Astrocyte (in vitro differentiated cells and primary cell): Measurements from ENCODE around the gene ING3. TPM values are rescaled to one million over a fixed set of nuclear protein-coding genes. Genes with fewer than 3 reads are reported as not detected.

Experiments used
- DNase-seq: peaks from one replicate; pipeline ENCODE4 v3.0.0-alpha.2; 2010; ENCODE audit warnings: low read depth
- FAIRE-seq: peaks from 2 replicates; lab custom pipeline; 2011; peaks lifted over from hg19 to GRCh38; lab: Jason Lieb, UNC
- H2AFZ ChIP-seq: 2 replicates; pipeline ENCODE4 v1.6.0; 2012; ENCODE audit warnings: low read depth, low read length, inconsistent platforms
- H3K27ac ChIP-seq: 2 replicates; pipeline ENCODE4 v1.5.1; 2011; ENCODE audit warnings: low read depth, low read length, inconsistent platforms
- H3K27me3 ChIP-seq: 2 replicates; pipeline ENCODE4 v1.6.0; 2011; ENCODE audit warnings: low read length, inconsistent platforms; ENCODE audit not compliant: insufficient read depth
- H3K36me3 ChIP-seq: 2 replicates; pipeline ENCODE4 v1.5.1; 2011; ENCODE audit warnings: low read length, inconsistent platforms; ENCODE audit not compliant: insufficient read depth
- H3K4me1 ChIP-seq: 2 replicates; pipeline ENCODE4 v1.5.1; 2011; ENCODE audit warnings: low read length, inconsistent platforms; ENCODE audit not compliant: insufficient read depth
- H3K4me2 ChIP-seq: 2 replicates; pipeline ENCODE4 v1.6.0; 2012; ENCODE audit warnings: low read length, inconsistent platforms
- H3K4me3 ChIP-seq: 2 replicates; pipeline ENCODE4 v1.5.1; 2011; ENCODE audit warnings: low read depth, mild to moderate bottlenecking, low read length, inconsistent platforms; ENCODE audit not compliant: insufficient read depth
- H3K79me2 ChIP-seq: 2 replicates; pipeline ENCODE4 v1.6.0; 2012; ENCODE audit warnings: mild to moderate bottlenecking, low read length, inconsistent platforms; ENCODE audit not compliant: insufficient read depth
- H3K9ac ChIP-seq: 2 replicates; pipeline ENCODE4 v1.6.0; 2012; ENCODE audit warnings: mild to moderate bottlenecking, low read length, inconsistent platforms
- H3K9me3 ChIP-seq: 2 replicates; pipeline ENCODE4 v1.5.1; 2012; ENCODE audit warnings: low read depth, mild to moderate bottlenecking, low read length, inconsistent platforms; ENCODE audit not compliant: insufficient read depth
- H4K20me1 ChIP-seq: 2 replicates; pipeline ENCODE4 v1.6.0; 2012; ENCODE audit warnings: low read length, inconsistent platforms; ENCODE audit not compliant: insufficient read depth
- H3K27ac Mint-ChIP-seq: one replicate; pipeline ENCODE4 v1.8.0; 2021; ENCODE audit warnings: mild to moderate bottlenecking, mixed read lengths; ENCODE audit not compliant: unreplicated experiment
- H3K27me3 Mint-ChIP-seq: one replicate; pipeline ENCODE4 v1.8.0; 2021; ENCODE audit warnings: low read depth, mixed read lengths; ENCODE audit not compliant: unreplicated experiment
- H3K36me3 Mint-ChIP-seq: one replicate; pipeline ENCODE4 v1.8.0; 2021; ENCODE audit warnings: low read depth, mixed read lengths; ENCODE audit not compliant: unreplicated experiment
- H3K4me1 Mint-ChIP-seq: one replicate; pipeline ENCODE4 v1.8.0; 2021; ENCODE audit warnings: low read depth, mixed read lengths; ENCODE audit not compliant: unreplicated experiment
- H3K4me3 Mint-ChIP-seq: one replicate; pipeline ENCODE4 v1.8.0; 2021; ENCODE audit warnings: mild to moderate bottlenecking, moderate library complexity, mixed read lengths; ENCODE audit not compliant: unreplicated experiment
- H3K9me3 Mint-ChIP-seq: one replicate; pipeline ENCODE4 v1.8.0; 2021; ENCODE audit warnings: mild to moderate bottlenecking, mixed read lengths; ENCODE audit not compliant: unreplicated experiment
- CTCF ChIP-seq: IDR thresholded peaks from 2 replicates; pipeline ENCODE4 v1.5.1; 2011; ENCODE audit warnings: low read depth, mild to moderate bottlenecking, inconsistent platforms, low read length, moderate library complexity; ENCODE audit not compliant: insufficient read depth
- EZH2 ChIP-seq: IDR thresholded peaks from 2 replicates; pipeline ENCODE4 v1.6.1; 2012; ENCODE audit warnings: mild to moderate bottlenecking, low read length, inconsistent platforms; ENCODE audit not compliant: insufficient read depth
- total RNA-seq: library from RNA; stranded (reverse); gene quantifications from 2 replicates; pipeline ENCODE4 v1.2.1, GENCODE V29; 2021

The ING3 gene
- total RNA-seq, 1 donor from 2014 or later: 8.6 TPM

- H4K20me1 ChIP-seq: no peaks in the 10 kb centered on the region
- DNase-seq (peak; percentile 45), FAIRE-seq (no peak)
- Mint-ChIP-seq H3K9me3 (no peaks in the 10 kb centered on the region), H3K36me3 (no peaks in the 10 kb centered on the region), H3K27ac (peak overlapping the region; percentile 77), H3K4me3 (no peak overlapping the region), H3K4me1 (peaks cover 39% of the 10 kb centered on the region), H3K27me3 (no peaks in the 10 kb centered on the region)
- no peaks in the 10 kb centered on the region for H3K79me2 ChIP-seq
- H3K9me3 ChIP-seq: no peaks in the 10 kb centered on the region
- H3K27me3 ChIP-seq: no peaks in the 10 kb centered on the region
- peak overlapping the region; percentile 65 for H3K4me2 ChIP-seq
- H3K36me3 ChIP-seq: no peaks in the 10 kb centered on the region
- no peak overlapping the region for H2AFZ ChIP-seq
- H3K27ac ChIP-seq: peak overlapping the region; percentile 1
- H3K4me3 ChIP-seq: no peak overlapping the region
- peaks cover 9% of the 10 kb centered on the region for H3K4me1 ChIP-seq
- peak overlapping the region; percentile 13 for H3K9ac ChIP-seq
- no peak for TF ChIP-seq EZH2
Observed at GRCh38 chr7:121000081-121000983, 49.8 kb downstream of the ING3 start.

- Mint-ChIP-seq H3K27me3 (no peaks in the 10 kb centered on the region), H3K27ac (peak overlapping the region; percentile 31), H3K9me3 (no peaks in the 10 kb centered on the region), H3K4me3 (no peak overlapping the region), H3K36me3 (no peaks in the 10 kb centered on the region), H3K4me1 (peaks cover 44% of the 10 kb centered on the region)
- Histone ChIP-seq H3K9ac (no peak overlapping the region), H3K4me3 (no peak overlapping the region), H3K79me2 (no peaks in the 10 kb centered on the region), H3K4me1 (peaks cover 9% of the 10 kb centered on the region), H3K27ac (no peak overlapping the region), H3K4me2 (no peak overlapping the region), H2AFZ (no peak overlapping the region), H3K36me3 (no peaks in the 10 kb centered on the region), H4K20me1 (no peaks in the 10 kb centered on the region), H3K9me3 (no peaks in the 10 kb centered on the region), H3K27me3 (no peaks in the 10 kb centered on the region)
- TF ChIP-seq EZH2: no peak
- TF ChIP-seq CTCF: no peak
- no peak for FAIRE-seq
- DNase-seq: no peak
Observed at GRCh38 chr7:121001234-121001906, 50.8 kb downstream of the ING3 start.

GRCh38 chr7:121002048-121002756 is 51.6 kb downstream of the ING3 start:
- Histone ChIP-seq H3K4me3 (no peak overlapping the region), H3K27ac (peak overlapping the region; percentile 77), H3K9ac (peak overlapping the region; percentile 41), H2AFZ (peak overlapping the region; percentile 12), H3K36me3 (no peaks in the 10 kb centered on the region), H3K9me3 (no peaks in the 10 kb centered on the region), H3K4me1 (peaks cover 13% of the 10 kb centered on the region), H3K79me2 (no peaks in the 10 kb centered on the region), H3K4me2 (peak overlapping the region; percentile 68), H4K20me1 (no peaks in the 10 kb centered on the region), H3K27me3 (no peaks in the 10 kb centered on the region)
- Mint-ChIP-seq H3K27me3 (no peaks in the 10 kb centered on the region), H3K4me3 (no peak overlapping the region), H3K9me3 (no peaks in the 10 kb centered on the region), H3K27ac (no peak overlapping the region), H3K36me3 (no peaks in the 10 kb centered on the region), H3K4me1 (peaks cover 45% of the 10 kb centered on the region)
- FAIRE-seq (no peak), DNase-seq (no peak)
- no peak for TF ChIP-seq CTCF
- TF ChIP-seq EZH2: no peak
